Duodenal mucosa (tissue), 2 donors: Measurements from ENCODE around the gene KCNIP4.

Source experiments
- H3K27ac ChIP-seq: one replicate; pipeline ENCODE4 v1.7.0; 2013; ENCODE audit warnings: low read depth, low read length
- H3K27me3 ChIP-seq, 2 donors: one replicate each; pipeline ENCODE4 v1.7.0; 2013; ENCODE audit warnings: low read length in 2 of 2, control low read depth in 1 of 2; ENCODE audit not compliant: insufficient read depth in 2 of 2, control insufficient read depth in 1 of 2
- H3K36me3 ChIP-seq, 2 donors: one replicate each; pipeline ENCODE4 v1.7.0; 2013; ENCODE audit warnings: low read length in 2 of 2, control low read depth in 1 of 2; ENCODE audit not compliant: insufficient read depth in 2 of 2, control insufficient read depth in 1 of 2
- H3K4me1 ChIP-seq, 2 donors: one replicate each; pipeline ENCODE4 v1.7.0; 2013; ENCODE audit warnings: low read length in 2 of 2, control low read depth in 1 of 2; ENCODE audit not compliant: insufficient read depth in 2 of 2, control insufficient read depth in 1 of 2
- H3K4me3 ChIP-seq, 2 donors: one replicate each; pipeline ENCODE4 v1.7.0; 2013; ENCODE audit warnings: low read length in 2 of 2, low read depth in 1 of 2
- H3K9ac ChIP-seq, 2 donors: one replicate each; pipeline ENCODE4 v1.7.0; 2013; ENCODE audit warnings: low read length in 2 of 2, low read depth in 1 of 2
- H3K9me3 ChIP-seq, 2 donors: one replicate each; pipeline ENCODE4 v1.7.0; 2013; ENCODE audit warnings: low read length in 2 of 2, control low read depth in 1 of 2; ENCODE audit not compliant: control insufficient read depth in 1 of 2

The KCNIP4 gene

GRCh38 chr4:20859097-20859781 lies 1089.3 kb downstream of the KCNIP4 start:
- no peaks in the 10 kb centered on the region for H3K4me1 ChIP-seq

GRCh38 chr4:20857081-20857480 lies 1091.5 kb downstream of the KCNIP4 start:
- no peak overlapping the region for H3K27ac ChIP-seq

More at GRCh38 chr4:20859097-20859781, 1089.3 kb downstream of the KCNIP4 start:
- Histone ChIP-seq H3K9me3 (peaks cover 0 to 13% of the 10 kb centered on the region in 2 donors), H3K4me3 (no peak overlapping the region), H3K27me3 (no peaks in the 10 kb centered on the region), H3K9ac (no peak overlapping the region), H3K36me3 (no peaks in the 10 kb centered on the region), H3K27ac (no peak overlapping the region)

GRCh38 chr4:20847124-20847747 lies 1101.3 kb downstream of the KCNIP4 start:
- H3K9ac ChIP-seq: no peak overlapping the region
- no peaks in the 10 kb centered on the region for H3K36me3 ChIP-seq
- H3K27me3 ChIP-seq: no peaks in the 10 kb centered on the region
- H3K27ac ChIP-seq: no peak overlapping the region
- H3K4me1 ChIP-seq: no peaks in the 10 kb centered on the region
- peaks cover 5 to 7% of the 10 kb centered on the region in 2 donors for H3K9me3 ChIP-seq
- H3K4me3 ChIP-seq: no peak overlapping the region

More at GRCh38 chr4:20857081-20857480, 1091.5 kb downstream of the KCNIP4 start:
- Histone ChIP-seq H3K4me1 (no peaks in the 10 kb centered on the region), H3K27me3 (no peaks in the 10 kb centered on the region), H3K9ac (no peak overlapping the region), H3K4me3 (no peak overlapping the region), H3K9me3 (peaks cover 0 to 3% of the 10 kb centered on the region in 2 donors), H3K36me3 (no peaks in the 10 kb centered on the region)

DNA sequence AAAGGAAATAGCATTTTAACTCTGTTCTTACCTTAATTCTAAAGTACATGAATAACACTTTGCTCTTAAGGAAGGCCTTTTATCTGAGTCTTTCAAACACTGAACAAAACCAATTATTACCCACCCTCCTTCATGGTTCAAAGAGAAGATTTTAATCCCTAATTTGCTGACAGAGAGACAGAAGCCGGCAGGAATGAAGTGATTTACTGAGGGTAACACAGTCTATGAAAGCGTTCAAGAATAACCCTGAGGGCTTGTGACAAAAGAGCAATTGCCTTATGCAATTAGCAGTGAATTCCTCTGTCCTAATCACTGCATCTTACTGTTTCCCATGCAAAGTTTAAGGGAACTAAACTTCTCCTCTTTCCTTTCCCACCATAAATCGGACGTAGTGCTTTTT lies 1104.3 kb downstream of the KCNIP4 start:
- no peaks in the 10 kb centered on the region for H3K27me3 ChIP-seq
- H3K9ac ChIP-seq: no peak overlapping the region

DNA sequence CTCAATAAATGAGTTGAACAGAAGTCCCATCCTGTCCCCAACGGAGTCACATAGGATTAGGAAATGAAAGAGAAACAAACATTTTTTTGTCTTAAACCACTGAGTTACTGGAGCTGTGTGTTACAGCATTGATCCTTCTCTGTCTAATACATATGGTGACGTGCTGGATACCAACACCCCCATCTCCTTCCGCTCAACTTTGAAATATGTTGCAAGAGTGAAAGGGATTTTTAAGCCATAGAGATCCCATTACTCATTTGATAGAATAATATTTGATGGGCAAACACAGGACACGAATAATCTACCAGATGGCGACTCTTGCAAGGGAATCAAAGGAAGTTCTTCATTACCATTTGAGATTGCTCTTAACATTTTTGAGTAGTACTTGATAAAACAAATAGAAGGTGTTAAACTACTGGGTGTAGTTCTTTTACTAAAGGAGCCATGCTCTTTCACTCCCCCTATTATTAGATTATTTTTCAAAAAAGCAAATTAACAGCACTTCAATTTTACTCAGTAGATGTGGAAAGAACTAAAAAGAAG lies 1107.9 kb downstream of the KCNIP4 start:
- H3K27ac ChIP-seq: no peak overlapping the region
- H3K9ac ChIP-seq: no peak overlapping the region
- H3K9me3 ChIP-seq: peaks cover 0 to 7% of the 10 kb centered on the region in 2 donors

More for the DNA sequence above, 1104.3 kb downstream of the KCNIP4 start:
- H3K36me3 ChIP-seq: no peaks in the 10 kb centered on the region
- H3K4me3 ChIP-seq: no peak overlapping the region
- no peak overlapping the region for H3K27ac ChIP-seq
- H3K9me3 ChIP-seq: peaks cover 0 to 7% of the 10 kb centered on the region in 2 donors
- H3K4me1 ChIP-seq: no peaks in the 10 kb centered on the region

DNA sequence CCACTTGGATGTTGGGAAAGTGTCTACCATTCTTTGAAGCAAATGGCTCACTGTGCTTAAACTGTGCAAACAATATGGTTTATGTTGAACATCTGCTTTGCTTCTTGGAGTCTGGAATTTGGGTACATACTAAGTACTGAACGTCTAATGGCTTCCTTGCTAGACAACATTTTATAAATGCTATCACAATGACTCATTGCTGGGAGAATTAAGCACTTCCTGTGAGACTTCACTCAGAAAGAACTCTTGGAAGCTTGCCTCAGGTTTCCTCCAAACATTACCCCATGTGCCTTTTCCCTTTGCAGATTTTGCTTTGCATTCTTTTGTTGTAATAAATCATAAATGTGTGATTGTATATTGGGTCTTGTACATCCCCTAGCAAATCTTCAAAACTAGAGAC lies 1108.6 kb downstream of the KCNIP4 start:
- H3K27ac ChIP-seq: no peak overlapping the region
- no peaks in the 10 kb centered on the region for H3K36me3 ChIP-seq
- no peaks in the 10 kb centered on the region for H3K27me3 ChIP-seq
- no peaks in the 10 kb centered on the region for H3K9me3 ChIP-seq
- H3K4me1 ChIP-seq: no peaks in the 10 kb centered on the region
- no peak overlapping the region for H3K9ac ChIP-seq
- no peak overlapping the region for H3K4me3 ChIP-seq

More for the DNA sequence above, 1107.9 kb downstream of the KCNIP4 start:
- H3K4me3 ChIP-seq: no peak overlapping the region
- no peaks in the 10 kb centered on the region for H3K4me1 ChIP-seq
- H3K36me3 ChIP-seq: no peaks in the 10 kb centered on the region
- H3K27me3 ChIP-seq: no peaks in the 10 kb centered on the region

DNA sequence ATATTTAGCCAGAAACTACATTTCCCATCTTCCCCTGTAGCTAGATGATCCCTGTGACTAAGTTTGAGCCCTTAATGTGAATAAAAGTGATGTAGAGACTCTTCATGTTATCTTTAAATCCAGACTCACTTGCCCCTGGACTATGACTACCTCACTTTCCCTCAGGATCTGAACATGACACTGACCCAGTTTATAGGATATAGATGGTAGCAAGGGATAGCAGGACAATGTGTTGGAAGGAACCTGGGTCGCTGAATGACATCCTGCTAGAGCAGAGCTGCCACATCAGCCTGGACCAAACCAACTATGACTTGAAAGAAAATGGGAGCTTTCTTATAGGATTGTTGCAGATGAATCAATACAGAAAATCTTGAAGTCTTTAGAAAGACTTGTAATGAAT lies 1110.1 kb downstream of the KCNIP4 start:
- Histone ChIP-seq H3K9me3 (no peaks in the 10 kb centered on the region), H3K27ac (no peak overlapping the region), H3K4me3 (no peak overlapping the region), H3K36me3 (no peaks in the 10 kb centered on the region), H3K27me3 (no peaks in the 10 kb centered on the region), H3K4me1 (no peaks in the 10 kb centered on the region), H3K9ac (no peak overlapping the region)

- no peaks in the 10 kb centered on the region for H3K4me1 ChIP-seq
- no peaks in the 10 kb centered on the region for H3K27me3 ChIP-seq
- H3K9ac ChIP-seq: no peak overlapping the region
- no peak overlapping the region for H3K27ac ChIP-seq
- no peaks in the 10 kb centered on the region for H3K9me3 ChIP-seq
- no peak overlapping the region for H3K4me3 ChIP-seq
- H3K36me3 ChIP-seq: no peaks in the 10 kb centered on the region
These were observed 1115.7 kb downstream of the KCNIP4 start for GRCh38 chr4:20832826-20833225.

DNA sequence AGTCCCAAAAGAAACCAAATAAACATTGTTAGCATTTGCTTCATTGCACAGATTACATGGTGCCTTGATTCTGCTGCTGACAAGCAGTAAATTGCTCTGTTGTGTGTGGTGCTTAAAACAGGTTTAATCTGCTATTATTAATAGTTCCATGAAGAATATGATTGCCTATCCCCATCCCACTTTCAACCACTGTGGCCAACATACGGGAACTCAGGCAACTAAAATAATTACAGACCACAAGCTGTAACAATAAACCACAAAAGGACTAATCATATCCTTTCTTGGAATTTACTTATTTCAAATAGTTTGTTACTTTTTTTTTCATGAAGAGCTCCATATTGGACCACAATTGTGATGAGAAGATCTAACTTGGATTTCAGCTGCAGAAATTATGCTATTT lies 1116.8 kb downstream of the KCNIP4 start:
- Histone ChIP-seq H3K36me3 (no peaks in the 10 kb centered on the region), H3K27ac (no peak overlapping the region), H3K4me3 (no peak overlapping the region), H3K27me3 (no peaks in the 10 kb centered on the region), H3K9ac (no peak overlapping the region), H3K4me1 (no peaks in the 10 kb centered on the region), H3K9me3 (no peaks in the 10 kb centered on the region)

DNA sequence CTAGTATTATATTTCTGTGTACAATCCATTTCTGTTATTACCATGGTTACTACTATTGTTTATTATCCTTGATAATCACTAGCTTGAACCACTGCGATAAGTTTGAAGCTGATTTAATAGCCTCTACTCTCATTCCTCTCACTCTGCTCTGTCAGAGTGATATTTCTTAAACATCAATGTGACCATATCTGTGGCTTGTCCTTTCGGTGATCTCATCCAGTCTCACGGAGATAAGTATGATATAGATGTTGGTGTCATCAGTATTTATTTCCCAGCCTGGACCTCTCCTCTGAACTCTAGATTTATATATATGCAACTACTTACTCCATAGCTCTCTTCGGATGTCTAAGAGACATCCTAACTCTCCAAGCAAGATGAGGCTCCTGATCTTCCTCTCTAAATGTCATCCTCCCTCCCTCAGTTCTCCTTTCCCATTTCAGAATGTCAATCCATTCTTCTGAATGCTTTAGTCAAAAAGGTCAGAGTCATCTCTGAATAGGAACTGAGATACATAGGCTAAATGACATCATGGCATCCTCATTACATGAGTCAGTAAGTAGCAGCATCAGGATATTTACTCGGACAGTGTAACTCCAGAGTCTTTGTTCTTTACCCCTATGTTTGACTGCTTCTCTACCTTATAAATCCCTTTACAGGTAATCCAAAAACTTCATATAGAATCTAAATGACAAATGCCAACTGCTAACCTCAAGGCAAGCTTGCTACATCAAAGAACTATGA lies 1118.8 kb downstream of the KCNIP4 start:
- Histone ChIP-seq H3K4me3 (no peak overlapping the region), H3K36me3 (no peaks in the 10 kb centered on the region), H3K4me1 (no peaks in the 10 kb centered on the region), H3K27ac (no peak overlapping the region), H3K9ac (no peak overlapping the region), H3K27me3 (no peaks in the 10 kb centered on the region), H3K9me3 (peaks cover 0 to 3% of the 10 kb centered on the region in 2 donors)
